HepG2 (cell line): ENCODE data around the gene COPS6. TPM values are rescaled to one million over a fixed set of nuclear protein-coding genes. Genes with fewer than 3 reads are reported as not detected.
A peak's percentile ranks its signal among the peaks of the same experiment; 100 is the strongest.

ENCODE experiments used
- DPF2 ChIP-seq: sonication (generic); formaldehyde crosslinking; IDR thresholded peaks from 2 replicates; pipeline ENCODE4 v1.4.0; 2020; ENCODE audit warnings: mild to moderate bottlenecking, low read depth, missing genetic modification reagents, borderline replicate concordance
- GFI1 ChIP-seq: sonication (generic); formaldehyde crosslinking; IDR thresholded peaks from 2 replicates; pipeline ENCODE4 v1.5.0; 2020; ENCODE audit warnings: missing genetic modification reagents, mild to moderate bottlenecking, borderline replicate concordance
- HDAC6 ChIP-seq: fragments of 200-600 bp; sonication (generic); IDR thresholded peaks from 2 replicates; pipeline ENCODE4 v1.7.0; 2017; ENCODE audit warnings: mild to moderate bottlenecking, antibody characterized with exemption, low read length, low read depth
- MED1 ChIP-seq: sonication (generic); formaldehyde crosslinking; IDR thresholded peaks from 2 replicates; pipeline ENCODE4 v1.4.0; 2020; ENCODE audit warnings: missing genetic modification reagents
- NFE2L2 ChIP-seq: fragments of 150-350 bp; IDR thresholded peaks from 2 replicates; pipeline ENCODE4 v1.6.1; 2014; ENCODE audit warnings: low read length
- NR1H2 ChIP-seq: sonication (generic); formaldehyde crosslinking; IDR thresholded peaks from 2 replicates; pipeline ENCODE4 v1.8.1; 2022; ENCODE audit warnings: low read depth, missing genetic modification reagents, borderline replicate concordance
- NR2C2 ChIP-seq: sonication (generic); formaldehyde crosslinking; IDR thresholded peaks from 2 replicates; pipeline ENCODE4 v1.4.0; 2020; ENCODE audit warnings: missing genetic modification reagents, mild to moderate bottlenecking, moderate library complexity, borderline replicate concordance
- ZMAT5 ChIP-seq: sonication (generic); formaldehyde crosslinking; IDR thresholded peaks from 2 replicates; pipeline ENCODE4 v1.5.0; 2020; ENCODE audit warnings: mild to moderate bottlenecking, low read depth, missing genetic modification reagents, borderline replicate concordance
- ZNF598 ChIP-seq: sonication (generic); formaldehyde crosslinking; IDR thresholded peaks from 2 replicates; pipeline ENCODE4 v1.5.1; 2020; ENCODE audit warnings: mild to moderate bottlenecking, missing genetic modification reagents, borderline replicate concordance
- polyA plus RNA-seq, 8 experiments: library from polyadenylated mRNA; depleted of rRNA in 3 of 8; stranded (reverse) in 7 of 8; unstranded in 1 of 8; fragments of >200 nt; fragmentation: Illumina TruSeq in 4 of 8; extraction: Trizol in 4 of 8; gene quantifications; 2 replicates each; pipeline versions ENCODE4 v1.2.1 to v1.2.3, GENCODE V29; 2011 to 2016; ENCODE audit warnings: low read depth in 4 of 8, missing spikeins in 1 of 8, mixed read lengths in 1 of 8; ENCODE audit not compliant: insufficient read depth in 1 of 8
- total RNA-seq, 5 experiments: library from RNA; depleted of rRNA; stranded (reverse); fragments of >200 nt; fragmentation: Illumina TruSeq; extraction: Trizol; gene quantifications; 2 replicates each; pipeline ENCODE4 v1.2.3, GENCODE V29; 2016; ENCODE audit warnings: low read depth in 1 of 5
- TF ChIP-seq, protein P1 (sequence below), 2 experiments: sonication (generic) in 1 of 2; formaldehyde crosslinking in 1 of 2; IDR thresholded peaks; 2 replicates each; pipeline versions ENCODE4 v1.5.1 to v1.6.1; 2011 to 2020; ENCODE audit warnings: borderline replicate concordance in 1 of 2, low read depth in 1 of 2, low read length in 1 of 2, mild to moderate bottlenecking in 1 of 2, missing genetic modification reagents in 1 of 2, moderate library complexity in 1 of 2
- TF ChIP-seq, protein P2 (sequence below): sonication (generic); formaldehyde crosslinking; IDR thresholded peaks from 2 replicates; pipeline ENCODE4 v1.4.0; 2020; ENCODE audit warnings: missing genetic modification reagents
- TF ChIP-seq, protein P3 (sequence below): IDR thresholded peaks from 2 replicates; pipeline ENCODE4 v1.6.1; 2012; ENCODE audit warnings: low read depth, low read length, improper control_type of control experiment
- TF ChIP-seq, protein P4 (sequence below): sonication (generic); formaldehyde crosslinking; IDR thresholded peaks from 2 replicates; pipeline ENCODE4 v1.4.0; 2020; ENCODE audit warnings: missing genetic modification reagents

Gene COPS6
- total and polyA plus RNA-seq, 2 of the 13 experiments (the other 11 are each of a cell fraction or from before 2014, with no cell fraction given): 33.4 to 117 TPM

GRCh38 chr7:100100420-100101015 is 11.7 kb downstream of the COPS6 start (continued):
- TF ChIP-seq NR2C2 (CRISPR knock-in tag) (peak; percentile 79), ZNF598 (peak; percentile 19; the same call in 1 of the 2 replicates), GFI1 (no peak), NR1H2 (CRISPR knock-in tag) (no peak), NFE2L2 (no peak), HDAC6 (no peak), ZMAT5 (CRISPR knock-in tag) (no peak), DPF2 (CRISPR knock-in tag) (0 out of 2 replicates have a peak, but pooled peaks have one; percentile 31), MED1 (CRISPR knock-in tag) (peak; percentile 77)
- TF ChIP-seq, protein P1, sequence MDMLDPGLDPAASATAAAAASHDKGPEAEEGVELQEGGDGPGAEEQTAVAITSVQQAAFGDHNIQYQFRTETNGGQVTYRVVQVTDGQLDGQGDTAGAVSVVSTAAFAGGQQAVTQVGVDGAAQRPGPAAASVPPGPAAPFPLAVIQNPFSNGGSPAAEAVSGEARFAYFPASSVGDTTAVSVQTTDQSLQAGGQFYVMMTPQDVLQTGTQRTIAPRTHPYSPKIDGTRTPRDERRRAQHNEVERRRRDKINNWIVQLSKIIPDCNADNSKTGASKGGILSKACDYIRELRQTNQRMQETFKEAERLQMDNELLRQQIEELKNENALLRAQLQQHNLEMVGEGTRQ (IDR thresholded peaks at IDR 0.05; ENCODE audit: low read depth, low read length): no peak
- TF ChIP-seq, protein P1 (CRISPR knock-in tag; IDR thresholded peaks at IDR 0.05; ENCODE audit: borderline replicate concordance): no peak
- TF ChIP-seq, protein P2, sequence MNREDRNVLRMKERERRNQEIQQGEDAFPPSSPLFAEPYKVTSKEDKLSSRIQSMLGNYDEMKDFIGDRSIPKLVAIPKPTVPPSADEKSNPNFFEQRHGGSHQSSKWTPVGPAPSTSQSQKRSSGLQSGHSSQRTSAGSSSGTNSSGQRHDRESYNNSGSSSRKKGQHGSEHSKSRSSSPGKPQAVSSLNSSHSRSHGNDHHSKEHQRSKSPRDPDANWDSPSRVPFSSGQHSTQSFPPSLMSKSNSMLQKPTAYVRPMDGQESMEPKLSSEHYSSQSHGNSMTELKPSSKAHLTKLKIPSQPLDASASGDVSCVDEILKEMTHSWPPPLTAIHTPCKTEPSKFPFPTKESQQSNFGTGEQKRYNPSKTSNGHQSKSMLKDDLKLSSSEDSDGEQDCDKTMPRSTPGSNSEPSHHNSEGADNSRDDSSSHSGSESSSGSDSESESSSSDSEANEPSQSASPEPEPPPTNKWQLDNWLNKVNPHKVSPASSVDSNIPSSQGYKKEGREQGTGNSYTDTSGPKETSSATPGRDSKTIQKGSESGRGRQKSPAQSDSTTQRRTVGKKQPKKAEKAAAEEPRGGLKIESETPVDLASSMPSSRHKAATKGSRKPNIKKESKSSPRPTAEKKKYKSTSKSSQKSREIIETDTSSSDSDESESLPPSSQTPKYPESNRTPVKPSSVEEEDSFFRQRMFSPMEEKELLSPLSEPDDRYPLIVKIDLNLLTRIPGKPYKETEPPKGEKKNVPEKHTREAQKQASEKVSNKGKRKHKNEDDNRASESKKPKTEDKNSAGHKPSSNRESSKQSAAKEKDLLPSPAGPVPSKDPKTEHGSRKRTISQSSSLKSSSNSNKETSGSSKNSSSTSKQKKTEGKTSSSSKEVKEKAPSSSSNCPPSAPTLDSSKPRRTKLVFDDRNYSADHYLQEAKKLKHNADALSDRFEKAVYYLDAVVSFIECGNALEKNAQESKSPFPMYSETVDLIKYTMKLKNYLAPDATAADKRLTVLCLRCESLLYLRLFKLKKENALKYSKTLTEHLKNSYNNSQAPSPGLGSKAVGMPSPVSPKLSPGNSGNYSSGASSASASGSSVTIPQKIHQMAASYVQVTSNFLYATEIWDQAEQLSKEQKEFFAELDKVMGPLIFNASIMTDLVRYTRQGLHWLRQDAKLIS (CRISPR knock-in tag): no peak
- TF ChIP-seq, protein P3, sequence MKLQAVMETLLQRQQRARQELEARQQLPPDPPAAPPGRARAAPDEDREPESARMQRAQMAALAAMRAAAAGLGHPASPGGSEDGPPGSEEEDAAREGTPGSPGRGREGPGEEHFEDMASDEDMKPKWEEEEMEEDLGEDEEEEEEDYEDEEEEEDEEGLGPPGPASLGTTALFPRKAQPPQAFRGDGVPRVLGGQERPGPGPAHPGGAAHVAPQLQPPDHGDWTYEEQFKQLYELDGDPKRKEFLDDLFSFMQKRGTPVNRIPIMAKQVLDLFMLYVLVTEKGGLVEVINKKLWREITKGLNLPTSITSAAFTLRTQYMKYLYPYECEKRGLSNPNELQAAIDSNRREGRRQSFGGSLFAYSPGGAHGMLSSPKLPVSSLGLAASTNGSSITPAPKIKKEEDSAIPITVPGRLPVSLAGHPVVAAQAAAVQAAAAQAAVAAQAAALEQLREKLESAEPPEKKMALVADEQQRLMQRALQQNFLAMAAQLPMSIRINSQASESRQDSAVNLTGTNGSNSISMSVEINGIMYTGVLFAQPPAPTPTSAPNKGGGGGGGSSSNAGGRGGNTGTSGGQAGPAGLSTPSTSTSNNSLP: 0 out of 2 replicates have a peak, but pooled peaks have one; percentile 17
- TF ChIP-seq, protein P4, sequence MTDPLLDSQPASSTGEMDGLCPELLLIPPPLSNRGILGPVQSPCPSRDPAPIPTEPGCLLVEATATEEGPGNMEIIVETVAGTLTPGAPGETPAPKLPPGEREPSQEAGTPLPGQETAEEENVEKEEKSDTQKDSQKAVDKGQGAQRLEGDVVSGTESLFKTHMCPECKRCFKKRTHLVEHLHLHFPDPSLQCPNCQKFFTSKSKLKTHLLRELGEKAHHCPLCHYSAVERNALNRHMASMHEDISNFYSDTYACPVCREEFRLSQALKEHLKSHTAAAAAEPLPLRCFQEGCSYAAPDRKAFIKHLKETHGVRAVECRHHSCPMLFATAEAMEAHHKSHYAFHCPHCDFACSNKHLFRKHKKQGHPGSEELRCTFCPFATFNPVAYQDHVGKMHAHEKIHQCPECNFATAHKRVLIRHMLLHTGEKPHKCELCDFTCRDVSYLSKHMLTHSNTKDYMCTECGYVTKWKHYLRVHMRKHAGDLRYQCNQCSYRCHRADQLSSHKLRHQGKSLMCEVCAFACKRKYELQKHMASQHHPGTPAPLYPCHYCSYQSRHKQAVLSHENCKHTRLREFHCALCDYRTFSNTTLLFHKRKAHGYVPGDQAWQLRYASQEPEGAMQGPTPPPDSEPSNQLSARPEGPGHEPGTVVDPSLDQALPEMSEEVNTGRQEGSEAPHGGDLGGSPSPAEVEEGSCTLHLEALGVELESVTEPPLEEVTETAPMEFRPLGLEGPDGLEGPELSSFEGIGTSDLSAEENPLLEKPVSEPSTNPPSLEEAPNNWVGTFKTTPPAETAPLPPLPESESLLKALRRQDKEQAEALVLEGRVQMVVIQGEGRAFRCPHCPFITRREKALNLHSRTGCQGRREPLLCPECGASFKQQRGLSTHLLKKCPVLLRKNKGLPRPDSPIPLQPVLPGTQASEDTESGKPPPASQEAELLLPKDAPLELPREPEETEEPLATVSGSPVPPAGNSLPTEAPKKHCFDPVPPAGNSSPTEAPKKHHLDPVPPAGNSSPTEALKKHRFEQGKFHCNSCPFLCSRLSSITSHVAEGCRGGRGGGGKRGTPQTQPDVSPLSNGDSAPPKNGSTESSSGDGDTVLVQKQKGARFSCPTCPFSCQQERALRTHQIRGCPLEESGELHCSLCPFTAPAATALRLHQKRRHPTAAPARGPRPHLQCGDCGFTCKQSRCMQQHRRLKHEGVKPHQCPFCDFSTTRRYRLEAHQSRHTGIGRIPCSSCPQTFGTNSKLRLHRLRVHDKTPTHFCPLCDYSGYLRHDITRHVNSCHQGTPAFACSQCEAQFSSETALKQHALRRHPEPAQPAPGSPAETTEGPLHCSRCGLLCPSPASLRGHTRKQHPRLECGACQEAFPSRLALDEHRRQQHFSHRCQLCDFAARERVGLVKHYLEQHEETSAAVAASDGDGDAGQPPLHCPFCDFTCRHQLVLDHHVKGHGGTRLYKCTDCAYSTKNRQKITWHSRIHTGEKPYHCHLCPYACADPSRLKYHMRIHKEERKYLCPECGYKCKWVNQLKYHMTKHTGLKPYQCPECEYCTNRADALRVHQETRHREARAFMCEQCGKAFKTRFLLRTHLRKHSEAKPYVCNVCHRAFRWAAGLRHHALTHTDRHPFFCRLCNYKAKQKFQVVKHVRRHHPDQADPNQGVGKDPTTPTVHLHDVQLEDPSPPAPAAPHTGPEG (CRISPR knock-in tag): no peak
